Neural cell (in vitro differentiated cells): ENCODE results near the gene HEMK1. TPM values are rescaled to one million over a fixed set of nuclear protein-coding genes. Genes with fewer than 3 reads are reported as not detected.

Source experiments
- polyA plus RNA-seq: library from polyadenylated mRNA; depleted of rRNA; stranded (reverse); fragments of >200 nt; gene quantifications from 2 replicates; pipeline ENCODE4 v1.2.3, GENCODE V29; 2014

Gene HEMK1
- polyA plus RNA-seq, 1 donor from 2014 or later: 24.4 TPM

Other genes starting within 250 kb of the HEMK1 start
- gene HYAL2, start 246.8 kb upstream of the HEMK1 start, polyA plus RNA-seq: 116 and 138 TPM in 2 replicates
- gene TUSC2, start 241.3 kb upstream of the HEMK1 start, polyA plus RNA-seq: 88.8 and 106 TPM in 2 replicates
- gene RASSF1, start 228.7 kb upstream of the HEMK1 start, polyA plus RNA-seq: 51.4 and 54.0 TPM in 2 replicates
- gene ZMYND10, start 223.8 kb upstream of the HEMK1 start, polyA plus RNA-seq: 5.0 and 5.2 TPM in 2 replicates
- 118 and 128 TPM in 2 replicates for gene NPRL2, start 218.7 kb upstream of the HEMK1 start, polyA plus RNA-seq
- 21.2 and 28.9 TPM in 2 replicates for gene CYB561D2, start 218.7 kb upstream of the HEMK1 start, polyA plus RNA-seq
- gene TMEM115, start 210.0 kb upstream of the HEMK1 start, polyA plus RNA-seq: 17.8 and 24.7 TPM in 2 replicates
- gene CACNA2D2, start 65.9 kb upstream of the HEMK1 start, polyA plus RNA-seq: 7.8 and 11.4 TPM in 2 replicates
- 24.5 and 39.9 TPM in 2 replicates for gene C3orf18, start 1.8 kb upstream of the HEMK1 start, polyA plus RNA-seq
- not detected in 2 replicates for gene CISH, start 42.3 kb downstream of the HEMK1 start, polyA plus RNA-seq
- gene MAPKAPK3, start 47.6 kb downstream of the HEMK1 start, polyA plus RNA-seq: 4.3 and 6.6 TPM in 2 replicates
- gene DOCK3, start 105.4 kb downstream of the HEMK1 start, polyA plus RNA-seq: 15.6 and 18.7 TPM in 2 replicates